OCI-LY1 (cell line): ENCODE measurements around the gene TBC1D8.

Experiments used
- H2AFZ ChIP-seq: fragments of 200-600 bp; sonication (generic), shearing (Covaris generic); 2 replicates; pipeline ENCODE4 v1.6.0; 2014; ENCODE audit warnings: antibody characterized with exemption, mild to moderate bottlenecking, low read length
- H3F3A ChIP-seq: fragments of 200-600 bp; sonication (generic), shearing (Covaris generic); 2 replicates; pipeline ENCODE4 v1.6.0; 2014; ENCODE audit warnings: mild to moderate bottlenecking, antibody characterized with exemption, low read length, moderate library complexity; ENCODE audit not compliant: insufficient read depth
- H3K27ac ChIP-seq: fragments of 200-600 bp; sonication (generic); 2 replicates; pipeline ENCODE4 v1.5.1; 2014; ENCODE audit warnings: low read length, mixed run types, mild to moderate bottlenecking, low read depth; ENCODE audit not compliant: poor library complexity, severe bottlenecking
- H3K27me3 ChIP-seq: fragments of 200-600 bp; sonication (generic); 2 replicates; pipeline ENCODE4 v1.6.0; 2014; ENCODE audit warnings: antibody characterized with exemption, mild to moderate bottlenecking, low read length, moderate library complexity; ENCODE audit not compliant: insufficient read depth
- H3K36me3 ChIP-seq: fragments of 200-600 bp; sonication (generic); 2 replicates; pipeline ENCODE4 v1.6.1; 2014; ENCODE audit warnings: mild to moderate bottlenecking, antibody characterized with exemption, low read length, moderate library complexity, mixed read lengths; ENCODE audit not compliant: insufficient read depth
- H3K4me1 ChIP-seq: fragments of 200-600 bp; sonication (generic); 2 replicates; pipeline ENCODE4 v1.5.1; 2014; ENCODE audit warnings: mild to moderate bottlenecking, low read length, moderate library complexity; ENCODE audit not compliant: insufficient read depth, severe bottlenecking
- H3K4me2 ChIP-seq: fragments of 200-600 bp; sonication (generic), shearing (Covaris generic); 2 replicates; pipeline ENCODE4 v1.6.1; 2014; ENCODE audit warnings: low read length
- H3K4me3 ChIP-seq: fragments of 200-600 bp; sonication (generic); 2 replicates; pipeline ENCODE4 v1.5.1; 2014; ENCODE audit warnings: low read length, low read depth, mild to moderate bottlenecking, mixed read lengths; ENCODE audit not compliant: poor library complexity, severe bottlenecking
- H3K79me2 ChIP-seq: fragments of 200-600 bp; shearing (Covaris generic); 2 replicates; pipeline ENCODE4 v1.6.1; 2016; ENCODE audit warnings: mixed run types, low read length, mixed read lengths; ENCODE audit not compliant: insufficient read depth
- H3K9ac ChIP-seq: fragments of 200-600 bp; sonication (generic), shearing (Covaris generic); 2 replicates; pipeline ENCODE4 v1.6.1; 2014; ENCODE audit warnings: mild to moderate bottlenecking, low read length, mixed read lengths
- H3K9me2 ChIP-seq: fragments of 200-600 bp; sonication (generic), shearing (Covaris generic); 2 replicates; pipeline ENCODE4 v1.6.1; 2014; ENCODE audit warnings: low read depth, mild to moderate bottlenecking, low read length, mixed read lengths
- H3K9me3 ChIP-seq: fragments of 200-600 bp; shearing (Covaris generic); 2 replicates; pipeline ENCODE4 v1.6.1; 2014; ENCODE audit warnings: low read length, mixed read lengths
- H4K20me1 ChIP-seq: fragments of 200-600 bp; sonication (generic), shearing (Covaris generic); 2 replicates; pipeline ENCODE4 v1.6.0; 2016; ENCODE audit warnings: mild to moderate bottlenecking, low read length; ENCODE audit not compliant: insufficient read depth
- EZH2 ChIP-seq: fragments of 200-600 bp; sonication (generic), shearing (Covaris generic); IDR thresholded peaks from 2 replicates; pipeline ENCODE4 v1.8.0; 2017; ENCODE audit warnings: borderline replicate concordance, mixed run types, mild to moderate bottlenecking, antibody characterized with exemption, low read length, moderate library complexity, mixed read lengths
- TF ChIP-seq, protein P1 (sequence below): fragments of 200-600 bp; sonication (generic), shearing (Covaris generic); IDR thresholded peaks from 2 replicates; pipeline ENCODE4 v1.5.1; 2017; ENCODE audit warnings: mild to moderate bottlenecking, antibody characterized with exemption, low read length, moderate library complexity, mixed read lengths

Gene TBC1D8

GRCh38 chr2:101080211-101081068 is 70.7 kb downstream of the TBC1D8 start:
- TF ChIP-seq, protein P1, sequence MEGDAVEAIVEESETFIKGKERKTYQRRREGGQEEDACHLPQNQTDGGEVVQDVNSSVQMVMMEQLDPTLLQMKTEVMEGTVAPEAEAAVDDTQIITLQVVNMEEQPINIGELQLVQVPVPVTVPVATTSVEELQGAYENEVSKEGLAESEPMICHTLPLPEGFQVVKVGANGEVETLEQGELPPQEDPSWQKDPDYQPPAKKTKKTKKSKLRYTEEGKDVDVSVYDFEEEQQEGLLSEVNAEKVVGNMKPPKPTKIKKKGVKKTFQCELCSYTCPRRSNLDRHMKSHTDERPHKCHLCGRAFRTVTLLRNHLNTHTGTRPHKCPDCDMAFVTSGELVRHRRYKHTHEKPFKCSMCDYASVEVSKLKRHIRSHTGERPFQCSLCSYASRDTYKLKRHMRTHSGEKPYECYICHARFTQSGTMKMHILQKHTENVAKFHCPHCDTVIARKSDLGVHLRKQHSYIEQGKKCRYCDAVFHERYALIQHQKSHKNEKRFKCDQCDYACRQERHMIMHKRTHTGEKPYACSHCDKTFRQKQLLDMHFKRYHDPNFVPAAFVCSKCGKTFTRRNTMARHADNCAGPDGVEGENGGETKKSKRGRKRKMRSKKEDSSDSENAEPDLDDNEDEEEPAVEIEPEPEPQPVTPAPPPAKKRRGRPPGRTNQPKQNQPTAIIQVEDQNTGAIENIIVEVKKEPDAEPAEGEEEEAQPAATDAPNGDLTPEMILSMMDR, result no peak
- no peak for TF ChIP-seq EZH2
- Histone ChIP-seq H3K9me3 (no peaks in the 10 kb centered on the region), H3K9me2 (no peaks in the 10 kb centered on the region), H3K79me2 (no peaks in the 10 kb centered on the region), H3F3A (no peaks in the 10 kb centered on the region), H3K4me3 (no peak overlapping the region), H4K20me1 (no peaks in the 10 kb centered on the region), H3K4me2 (no peak overlapping the region), H3K9ac (no peak overlapping the region), H2AFZ (no peak overlapping the region), H3K36me3 (no peaks in the 10 kb centered on the region), H3K27me3 (no peaks in the 10 kb centered on the region; the same call in 1 of the 2 replicates), H3K27ac (no peak overlapping the region), H3K4me1 (no peaks in the 10 kb centered on the region)

DNA sequence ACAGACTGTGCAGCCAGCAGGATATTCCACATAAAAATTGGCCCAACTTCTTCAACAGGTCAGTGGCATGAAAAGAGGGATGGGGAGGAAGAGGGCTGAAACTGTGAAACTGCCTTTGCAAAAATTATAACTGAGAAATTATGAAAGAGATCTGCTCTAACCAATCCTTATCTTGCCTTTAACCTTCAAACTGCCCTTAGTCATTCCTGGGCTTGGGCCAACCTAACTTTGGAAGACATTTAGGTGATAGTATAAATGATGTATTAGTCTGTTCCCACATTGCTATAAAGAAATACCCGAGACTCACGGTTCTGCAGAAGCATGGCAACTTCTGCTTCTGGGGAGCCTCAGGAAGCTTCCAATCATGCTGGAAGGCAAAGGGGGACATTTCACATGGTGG is 74.6 kb downstream of the TBC1D8 start:
- Histone ChIP-seq H3K27me3 (no peaks in the 10 kb centered on the region; the same call in 1 of the 2 replicates), H3K4me3 (no peak overlapping the region), H2AFZ (no peak overlapping the region), H3K4me1 (no peaks in the 10 kb centered on the region), H4K20me1 (no peaks in the 10 kb centered on the region), H3K4me2 (no peak overlapping the region), H3K9me3 (no peaks in the 10 kb centered on the region), H3K79me2 (no peaks in the 10 kb centered on the region), H3K9ac (no peak overlapping the region), H3K27ac (no peak overlapping the region), H3F3A (no peaks in the 10 kb centered on the region), H3K36me3 (no peaks in the 10 kb centered on the region), H3K9me2 (no peaks in the 10 kb centered on the region)
- TF ChIP-seq EZH2, result no peak
- TF ChIP-seq, protein P1, result no peak

DNA sequence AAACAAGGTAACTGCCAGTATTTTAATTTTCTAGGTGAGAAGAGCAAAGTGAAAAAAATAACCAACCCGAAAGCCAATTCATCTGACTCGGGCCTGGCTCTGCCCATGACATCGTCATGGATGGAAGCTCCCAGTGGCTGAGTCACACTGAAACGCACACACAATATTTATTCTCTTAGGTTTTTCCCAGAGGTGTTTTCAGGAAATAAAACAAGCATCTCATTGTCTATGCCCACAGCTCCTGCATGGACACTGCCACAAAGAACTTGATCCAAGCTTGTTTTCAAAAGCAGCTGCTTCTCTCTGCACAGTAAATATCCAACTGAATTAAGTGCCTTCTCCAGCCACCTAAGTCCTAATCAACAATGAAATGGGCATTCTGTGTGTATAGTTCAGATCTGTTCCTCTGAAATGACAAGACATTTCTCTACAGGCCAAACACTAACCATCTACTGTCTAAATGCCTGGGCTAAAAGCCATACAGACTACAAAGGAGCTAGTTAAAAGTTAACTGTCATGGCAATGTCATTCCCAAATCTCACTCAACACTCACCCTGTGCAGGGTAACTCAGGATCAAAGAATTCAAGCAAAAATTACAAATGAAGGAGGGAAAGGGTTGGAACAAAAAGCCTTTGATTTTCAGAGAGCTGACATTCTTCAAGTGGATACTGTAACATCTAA is 86.2 kb downstream of the TBC1D8 start:
- H3K4me1 ChIP-seq, result no peaks in the 10 kb centered on the region
- no peak overlapping the region for H3K4me3 ChIP-seq
- no peaks in the 10 kb centered on the region for H3K9me2 ChIP-seq
- H3K79me2 ChIP-seq, result no peaks in the 10 kb centered on the region
- H3K9me3 ChIP-seq, result no peaks in the 10 kb centered on the region
- TF ChIP-seq EZH2, result no peak
- TF ChIP-seq, protein P1, result no peak
- H3K36me3 ChIP-seq, result no peaks in the 10 kb centered on the region
- no peak overlapping the region for H2AFZ ChIP-seq
- no peaks in the 10 kb centered on the region; the same call in 1 of the 2 replicates for H3K27me3 ChIP-seq
- no peaks in the 10 kb centered on the region for H4K20me1 ChIP-seq
- H3K27ac ChIP-seq, result no peak overlapping the region
- no peaks in the 10 kb centered on the region for H3F3A ChIP-seq
- H3K9ac ChIP-seq, result no peak overlapping the region
- no peak overlapping the region for H3K4me2 ChIP-seq
